SJSA1 (cell line): ENCODE data around the gene PHOX2A. TPM values are rescaled to one million over a fixed set of nuclear protein-coding genes. Genes with fewer than 3 reads are reported as not detected.
A peak's percentile ranks its signal among the peaks of the same experiment; 100 is the strongest.

Source experiments
- DNase-seq, 2 experiments: peaks; one replicate each; pipeline ENCODE4 v3.0.0-alpha.2; 2015 to 2020; ENCODE audit warnings: low spot score in 2 of 2, low read depth in 1 of 2
- H3K27ac ChIP-seq: fragments of 250-450 bp; sonication (Bioruptor Pico); 2 replicates; pipeline ENCODE4 v1.5.1; 2020; ENCODE audit warnings: mild to moderate bottlenecking, moderate library complexity
- H3K27me3 ChIP-seq: fragments of 250-450 bp; sonication (Bioruptor Pico); replicated peaks from 2 replicates; pipeline ENCODE4 v1.5.1; 2020; ENCODE audit warnings: mild to moderate bottlenecking, moderate library complexity
- H3K36me3 ChIP-seq: fragments of 250-450 bp; sonication (Bioruptor Pico); 2 replicates; pipeline ENCODE4 v1.5.1; 2020; ENCODE audit warnings: mild to moderate bottlenecking
- H3K4me1 ChIP-seq: fragments of 250-450 bp; sonication (Bioruptor Pico); replicated peaks from 2 replicates; pipeline ENCODE4 v1.6.1; 2021; ENCODE audit warnings: mild to moderate bottlenecking
- H3K4me3 ChIP-seq: fragments of 250-450 bp; sonication (Bioruptor Pico); 2 replicates; pipeline ENCODE4 v1.5.1; 2020; ENCODE audit warnings: mild to moderate bottlenecking
- H3K9me3 ChIP-seq: fragments of 250-450 bp; sonication (Bioruptor Pico); replicated peaks from 2 replicates; pipeline ENCODE4 v1.5.1; 2020; ENCODE audit warnings: mild to moderate bottlenecking
- total RNA-seq: library from RNA; depleted of rRNA; stranded (reverse); fragments of >200 nt; shearing (Covaris generic); gene quantifications from 2 replicates; pipeline ENCODE4 v1.2.3, GENCODE V29; 2014

Gene PHOX2A
- total RNA-seq, 1 experiment from 2014 or later = not detected

- Histone ChIP-seq H3K4me3 (no peak overlapping the region), H3K27me3 (no peaks in the 10 kb centered on the region), H3K9me3 (no peaks in the 10 kb centered on the region), H3K36me3 (peaks cover 30% of the 10 kb centered on the region), H3K4me1 (no peaks in the 10 kb centered on the region; the same call in 1 of the 2 replicates), H3K27ac (no peak overlapping the region)
- DNase-seq = no peak
Observed at GRCh38 chr11:72226701-72227100, 17.3 kb downstream of the PHOX2A start.

GRCh38 chr11:72225411-72225951, 18.5 kb downstream of the PHOX2A start:
- H3K27ac ChIP-seq = no peak overlapping the region
- no peaks in the 10 kb centered on the region for H3K9me3 ChIP-seq
- no peaks in the 10 kb centered on the region; the same call in 1 of the 2 replicates for H3K4me1 ChIP-seq
- DNase-seq = peak in 1 of 2 experiments; percentile 17
- peak overlapping the region; percentile 65 for H3K4me3 ChIP-seq
- peaks cover 18% of the 10 kb centered on the region for H3K36me3 ChIP-seq
- H3K27me3 ChIP-seq = no peaks in the 10 kb centered on the region

- peak within 1 kb of the TSS; percentile 54; the same call in 1 of the 2 replicates for H3K27ac ChIP-seq
- no peaks in the 10 kb centered on the region; the same call in 1 of the 2 replicates for H3K4me1 ChIP-seq
- H3K36me3 ChIP-seq = peaks cover 11% of the 10 kb centered on the region
- peak within 1 kb of the TSS; percentile 65 for H3K4me3 ChIP-seq
- H3K27me3 ChIP-seq = no peaks in the 10 kb centered on the region
- peak; percentile 15 to 36 for DNase-seq
- no peaks in the 10 kb centered on the region for H3K9me3 ChIP-seq
Observed at GRCh38 chr11:72224564-72225410, 19.2 kb downstream of the PHOX2A start, which contains the start of gene INPPL1. TSS of gene INPPL1 (plus strand) at chr11:72224767. CDS start at chr11:72224985, 218 bp downstream.

- Histone ChIP-seq H3K4me1 (no peaks in the 10 kb centered on the region; the same call in 1 of the 2 replicates), H3K4me3 (peak overlapping the region; percentile 65), H3K36me3 (peaks cover 6% of the 10 kb centered on the region; the same call in 1 of the 2 replicates), H3K27me3 (no peaks in the 10 kb centered on the region), H3K27ac (peak overlapping the region; percentile 54; the same call in 1 of the 2 replicates), H3K9me3 (no peaks in the 10 kb centered on the region)
- DNase-seq = peak; percentile 51 to 70
Observed at GRCh38 chr11:72223615-72224563, 20.1 kb downstream of the PHOX2A start.

GRCh38 chr11:72222907-72223614, 20.9 kb downstream of the PHOX2A start:
- Histone ChIP-seq H3K36me3 (peaks cover 4% of the 10 kb centered on the region; the same call in 1 of the 2 replicates), H3K4me3 (peak overlapping the region; percentile 65), H3K9me3 (no peaks in the 10 kb centered on the region), H3K27ac (peak overlapping the region; percentile 54; the same call in 1 of the 2 replicates), H3K27me3 (no peaks in the 10 kb centered on the region), H3K4me1 (no peaks in the 10 kb centered on the region; the same call in 1 of the 2 replicates)
- peak; percentile 85 to 90 for DNase-seq

GRCh38 chr11:72222106-72222891, 21.7 kb downstream of the PHOX2A start:
- Histone ChIP-seq H3K9me3 (no peaks in the 10 kb centered on the region), H3K4me3 (peak overlapping the region; percentile 65), H3K27me3 (no peaks in the 10 kb centered on the region), H3K27ac (no peak overlapping the region), H3K36me3 (peaks cover under 1% of the 10 kb centered on the region; the same call in 1 of the 2 replicates), H3K4me1 (no peaks in the 10 kb centered on the region; the same call in 1 of the 2 replicates)
- no peak for DNase-seq

- no peak overlapping the region for H3K4me3 ChIP-seq
- no peaks in the 10 kb centered on the region; the same call in 1 of the 2 replicates for H3K4me1 ChIP-seq
- H3K27ac ChIP-seq = no peak overlapping the region
- DNase-seq = no peak
- no peaks in the 10 kb centered on the region for H3K27me3 ChIP-seq
- no peaks in the 10 kb centered on the region for H3K9me3 ChIP-seq
- H3K36me3 ChIP-seq = no peaks in the 10 kb centered on the region
Observed at GRCh38 chr11:72221386-72222075, 22.4 kb downstream of the PHOX2A start.

- Histone ChIP-seq H3K36me3 (no peaks in the 10 kb centered on the region), H3K27ac (no peak overlapping the region), H3K4me1 (no peaks in the 10 kb centered on the region; the same call in 1 of the 2 replicates), H3K9me3 (no peaks in the 10 kb centered on the region), H3K4me3 (no peak overlapping the region), H3K27me3 (no peaks in the 10 kb centered on the region)
- DNase-seq = no peak
Observed at GRCh38 chr11:72220696-72221363, 23.1 kb downstream of the PHOX2A start.

- no peaks in the 10 kb centered on the region for H3K27me3 ChIP-seq
- H3K4me1 ChIP-seq = no peaks in the 10 kb centered on the region
- H3K4me3 ChIP-seq = no peak overlapping the region
- no peak overlapping the region for H3K27ac ChIP-seq
- no peaks in the 10 kb centered on the region for H3K36me3 ChIP-seq
- DNase-seq = no peak
- no peaks in the 10 kb centered on the region for H3K9me3 ChIP-seq
Observed at GRCh38 chr11:72218251-72218745, 25.7 kb downstream of the PHOX2A start.

- DNase-seq = no peak
- no peaks in the 10 kb centered on the region for H3K36me3 ChIP-seq
- H3K4me3 ChIP-seq = no peak overlapping the region
- H3K9me3 ChIP-seq = no peaks in the 10 kb centered on the region
- no peaks in the 10 kb centered on the region for H3K4me1 ChIP-seq
- no peak overlapping the region for H3K27ac ChIP-seq
- no peaks in the 10 kb centered on the region for H3K27me3 ChIP-seq
Observed at GRCh38 chr11:72217841-72218240, 26.1 kb downstream of the PHOX2A start.

- Histone ChIP-seq H3K27me3 (no peaks in the 10 kb centered on the region), H3K27ac (no peak within 1 kb of the TSS), H3K36me3 (no peaks in the 10 kb centered on the region), H3K4me1 (no peaks in the 10 kb centered on the region), H3K9me3 (no peaks in the 10 kb centered on the region), H3K4me3 (no peak within 1 kb of the TSS)
- no peak for DNase-seq
Observed at GRCh38 chr11:72216638-72217037, 27.3 kb downstream of the PHOX2A start, which contains the start of gene FOLR2. TSS of gene FOLR2 (plus strand) at chr11:72216794. CDS start at chr11:72218585, 1,791 bp downstream.
